GM23338 (cell line): ENCODE data around the gene ZNF202.

Experiments used
- CTCF ChIP-seq, 2 experiments: fragments of 200-600 bp in 1 of 2; sonication (generic) in 1 of 2; conservative IDR thresholded peaks; 2 replicates each; pipeline versions ENCODE4 v1.5.1 to v1.6.1; 2016 to 2017; ENCODE audit warnings: antibody characterized with exemption in 2 of 2, low read depth in 2 of 2, mild to moderate bottlenecking in 2 of 2, moderate library complexity in 1 of 2
- EZH2 ChIP-seq: fragments of 200-600 bp; sonication (generic); IDR thresholded peaks from one replicate; pipeline ENCODE4 v1.8.0; 2017; ENCODE audit warnings: antibody characterized with exemption, mild to moderate bottlenecking, low read depth; ENCODE audit not compliant: unreplicated experiment
- EZH2phosphoT487 ChIP-seq: fragments of 200-600 bp; sonication (generic); IDR thresholded peaks from one replicate; pipeline ENCODE4 v1.8.1; 2018; ENCODE audit warnings: antibody characterized with exemption; ENCODE audit not compliant: unreplicated experiment
- POLR2AphosphoS5 ChIP-seq: IDR thresholded peaks from 2 replicates; pipeline ENCODE4 v1.6.1; 2016; ENCODE audit warnings: antibody characterized with exemption, low read depth
- STAT1 ChIP-seq: IDR thresholded peaks from one replicate; pipeline ENCODE4 v1.6.1; 2016; ENCODE audit warnings: antibody characterized with exemption; ENCODE audit not compliant: unreplicated experiment
- ZNF114 ChIP-seq: fragments of 250-450 bp; sonication (Bioruptor Pico); IDR thresholded peaks from 2 replicates; pipeline ENCODE4 v1.5.0; 2020; ENCODE audit warnings: mild to moderate bottlenecking, moderate library complexity

DNA sequence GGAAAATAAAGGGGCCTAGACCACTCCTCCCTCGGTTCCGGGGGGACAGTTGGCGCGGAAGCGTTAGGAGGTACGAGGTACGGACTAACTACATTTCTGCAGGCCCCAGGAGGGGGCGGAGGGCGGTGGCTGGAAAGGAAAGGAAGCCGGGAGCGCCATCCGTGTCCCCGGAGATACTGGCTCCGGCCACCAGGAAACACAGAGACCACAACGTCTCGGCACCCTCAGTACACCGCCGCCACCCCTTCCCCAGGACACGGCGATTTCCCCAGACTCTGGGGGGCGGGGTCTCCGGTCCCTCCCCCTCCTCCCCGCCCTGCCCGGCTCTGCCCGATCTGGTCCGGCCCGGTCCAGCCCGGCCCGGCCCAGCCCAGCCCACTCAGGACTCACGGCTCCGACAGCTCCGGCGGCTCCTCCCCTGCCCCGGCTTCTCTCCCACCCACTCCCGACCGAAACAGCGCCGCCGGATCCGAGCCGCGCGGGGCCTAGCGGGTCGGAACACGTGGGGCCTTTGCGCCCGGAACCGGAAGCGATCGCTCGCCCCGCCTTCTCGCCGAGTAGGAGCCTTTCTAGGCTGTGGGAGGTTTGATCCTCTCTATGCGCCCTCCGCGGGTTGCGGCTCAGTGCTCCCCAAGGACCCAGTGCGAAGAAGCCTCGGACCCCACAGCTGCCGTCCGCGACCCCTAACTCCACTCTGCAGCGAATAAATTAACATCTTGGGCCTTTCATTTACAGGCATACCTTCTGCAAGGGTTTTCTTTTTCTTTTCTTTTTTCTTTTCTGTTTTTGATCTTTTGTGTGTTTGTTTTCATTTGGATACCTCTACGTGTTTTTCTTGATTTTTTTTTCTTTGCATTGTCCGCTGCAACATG, at the start of gene ZNF202:
- TF ChIP-seq POLR2AphosphoS5 (peak; percentile 55), CTCF (conservative IDR thresholded peaks at IDR 0.05; ENCODE audit: low read depth in 2 of 2) (no peak; a peak in 1 of 4 replicates), STAT1 (no peak), EZH2phosphoT487 (no peak), EZH2 (no peak), ZNF114 (CRISPR knock-in tag) (no peak)
